Left renal pelvis (tissue), 4 donors: ENCODE measurements around the gene ATAD3A. TPM values are rescaled to one million over a fixed set of nuclear protein-coding genes. Genes with fewer than 3 reads are reported as not detected.
"Not testable (repeated sequence)": the region's sequence is repeated elsewhere in the genome, so short reads cannot be mapped to it uniquely, and the experiment has no call there.

ENCODE experiments used
- DNase-seq, 4 donors: peaks; one replicate each; pipeline ENCODE4 v3.0.0-alpha.2; 2013; ENCODE audit warnings: low read depth in 4 of 4, low spot score in 3 of 4
- polyA plus RNA-seq, 4 donors: library from polyadenylated mRNA; unstranded; fragments of 120-200 nt; gene quantifications; one replicate each; pipeline ENCODE4 v1.2.1, GENCODE V29; 2013; ENCODE audit not compliant: insufficient read length in 4 of 4

ATAD3A gene
- polyA plus RNA-seq, 4 donors = 14.4 to 30.0 (median 19.2) TPM

DNA sequence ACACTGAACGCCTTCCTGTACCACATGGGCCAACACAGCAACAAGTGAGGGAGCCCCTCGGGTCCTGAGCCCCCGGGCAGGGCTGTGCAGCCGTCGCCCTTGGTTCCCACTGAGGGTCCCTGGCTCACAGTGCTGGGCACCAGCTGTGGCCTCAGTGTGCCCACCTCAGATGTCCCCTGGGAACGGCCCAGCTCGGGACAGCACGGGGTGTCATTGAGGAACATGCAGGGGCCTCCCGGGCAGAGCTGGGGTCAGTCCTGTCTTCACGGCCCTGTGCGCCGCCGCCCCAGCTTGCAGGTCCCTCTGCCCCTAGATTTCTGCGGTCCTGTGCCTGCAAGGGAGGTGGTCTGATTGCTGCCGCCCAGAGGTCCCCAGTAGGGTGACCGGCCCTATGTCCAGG is 22.7 kb upstream of the ATAD3A start:
- DNase-seq = no peak

DNA sequence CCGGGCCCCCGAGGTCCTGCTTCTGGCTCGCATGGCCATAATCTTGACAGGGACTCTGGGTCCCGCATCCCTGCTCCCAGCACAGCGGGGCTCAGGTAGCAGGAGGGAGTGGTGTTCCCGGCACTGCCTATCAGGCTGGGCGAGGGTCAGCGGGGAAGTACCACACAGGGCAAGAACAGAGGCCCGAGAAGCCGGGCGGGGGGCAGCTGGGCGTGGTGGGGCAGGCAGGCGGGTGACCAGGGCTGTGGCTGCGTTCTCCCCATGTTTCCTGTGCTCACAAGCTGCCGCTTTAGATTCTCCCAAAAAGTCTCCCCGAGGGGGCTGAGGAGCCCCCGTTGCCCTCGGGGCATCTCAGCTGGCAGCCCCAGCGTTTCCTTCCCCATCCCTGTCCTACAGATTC is 22.1 kb upstream of the ATAD3A start:
- DNase-seq = no peak

DNA sequence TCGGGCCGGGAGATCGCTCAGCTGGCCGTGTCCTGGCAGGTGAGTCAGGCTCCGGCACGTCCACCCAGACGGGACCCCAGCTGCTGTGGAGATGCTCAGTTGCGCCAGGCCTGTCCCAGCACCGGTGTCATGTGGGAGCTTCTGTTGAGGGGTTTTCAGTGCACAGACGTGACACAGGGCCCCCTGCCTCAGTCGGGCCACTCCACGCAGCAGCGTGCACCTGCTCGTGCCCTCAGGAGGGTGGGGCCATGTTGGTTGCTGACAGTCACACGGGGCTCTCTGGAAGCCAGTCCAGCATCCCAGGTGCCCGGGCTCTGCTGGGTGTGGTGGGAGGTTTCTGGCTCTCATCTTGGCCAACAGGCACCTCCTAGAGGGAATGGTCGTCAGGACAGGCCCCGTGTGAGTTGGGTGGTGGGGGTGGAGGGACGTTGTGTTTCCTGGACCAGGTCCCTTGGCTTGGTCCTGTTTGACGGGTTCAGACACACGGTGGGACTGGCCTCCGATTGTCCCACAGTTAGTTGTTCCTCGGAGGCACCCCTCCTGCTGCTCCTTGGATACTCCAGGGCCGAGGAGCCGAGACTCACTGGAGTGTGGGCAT is 21.2 kb upstream of the ATAD3A start:
- no peak for DNase-seq

DNA sequence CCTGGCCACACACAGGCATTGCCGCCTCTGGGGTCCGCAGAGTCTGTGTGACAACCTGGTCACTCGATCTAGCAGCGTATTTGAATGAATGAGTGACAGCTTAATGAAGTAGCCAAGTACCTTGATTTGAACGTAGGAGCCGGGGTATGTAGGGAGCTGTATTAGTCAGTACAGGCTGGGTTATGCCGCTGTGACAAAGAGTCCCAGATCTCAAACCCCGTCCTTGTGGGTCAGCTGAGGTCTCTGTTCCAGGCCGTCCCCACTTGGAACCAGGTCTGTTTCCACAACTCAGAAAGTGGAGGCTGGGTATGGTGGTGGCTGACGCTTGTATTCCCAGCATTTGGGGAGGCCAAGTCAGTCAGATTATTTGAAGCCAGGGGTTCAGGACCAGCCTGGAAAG is 20.4 kb upstream of the ATAD3A start:
- no peak for DNase-seq

DNA sequence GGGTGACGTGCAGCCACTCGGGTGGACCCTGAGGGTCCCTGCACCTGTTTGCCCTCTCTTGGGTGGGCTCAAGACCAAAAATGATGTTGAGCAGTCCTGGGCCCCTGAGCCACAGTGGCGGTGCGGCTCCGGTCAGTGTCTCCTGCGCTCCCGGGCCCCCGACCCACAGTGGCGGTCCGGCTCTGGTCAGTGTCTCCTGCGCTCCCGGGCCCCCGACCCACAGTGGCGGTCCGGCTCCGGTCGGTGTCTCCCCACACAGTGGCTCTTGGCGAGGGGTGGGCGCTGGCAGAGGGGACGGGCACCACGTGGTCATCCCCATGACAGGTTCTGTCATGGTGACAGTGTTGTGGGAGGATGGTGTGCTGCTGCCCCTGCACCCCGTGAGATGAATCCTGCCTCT is 17.7 kb upstream of the ATAD3A start:
- not testable (repeated sequence) for DNase-seq

DNA sequence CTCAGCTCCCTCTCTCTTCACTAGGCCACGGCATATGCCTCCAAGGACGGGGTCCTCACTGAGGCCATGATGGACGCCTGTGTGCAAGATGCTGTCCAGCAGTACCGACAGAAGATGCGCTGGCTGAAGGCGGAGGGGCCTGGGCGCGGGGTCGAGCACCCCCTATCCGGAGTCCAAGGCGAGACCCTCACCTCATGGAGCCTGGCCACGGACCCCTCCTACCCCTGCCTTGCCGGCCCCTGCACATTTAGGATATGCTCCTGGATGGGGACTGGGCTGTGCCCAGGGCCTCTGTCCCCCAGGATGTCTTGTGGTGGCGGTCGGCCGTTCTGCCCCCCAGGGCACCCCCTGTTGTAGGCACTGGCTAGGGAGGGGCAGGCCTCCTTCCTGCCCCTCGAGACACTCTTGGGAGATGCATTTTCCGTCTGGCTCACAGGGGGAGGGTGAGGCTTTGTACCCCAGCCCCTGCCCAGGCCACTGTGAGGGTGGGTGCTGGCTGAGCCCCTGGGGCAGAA is 16.4 kb upstream of the ATAD3A start:
- DNase-seq = not testable (repeated sequence)

DNA sequence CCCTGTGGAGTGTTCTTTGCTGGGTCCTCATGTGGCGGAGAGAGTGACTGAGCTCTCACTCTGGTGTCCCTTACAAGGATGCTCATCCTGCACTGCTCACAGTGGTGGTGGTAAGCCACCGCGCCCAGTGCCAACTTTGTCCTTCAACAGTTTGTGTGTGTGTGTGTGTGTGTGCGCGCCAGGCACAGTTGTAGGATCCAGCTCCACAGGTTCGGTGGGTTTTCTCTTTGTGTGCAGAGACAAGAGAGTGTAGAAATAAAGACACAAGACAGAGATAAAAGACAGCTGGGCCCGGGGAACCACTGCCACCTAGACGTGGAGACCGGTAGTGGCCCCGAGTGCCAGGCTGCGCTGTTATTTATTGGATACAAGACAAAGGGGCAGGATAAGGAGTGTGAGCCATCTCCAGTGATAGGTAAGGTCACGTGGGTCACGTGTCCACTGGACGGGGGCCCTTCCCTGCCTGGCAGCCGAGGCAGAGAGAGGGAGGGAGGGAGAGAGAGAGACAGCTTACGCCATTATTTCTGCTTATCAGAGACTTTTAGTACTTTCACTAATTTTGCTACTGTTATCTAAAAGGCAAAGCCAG is 7.1 kb upstream of the ATAD3A start:
- peak in 3 of 4 donors; percentile 28 to 42 (median 36) for DNase-seq

DNA sequence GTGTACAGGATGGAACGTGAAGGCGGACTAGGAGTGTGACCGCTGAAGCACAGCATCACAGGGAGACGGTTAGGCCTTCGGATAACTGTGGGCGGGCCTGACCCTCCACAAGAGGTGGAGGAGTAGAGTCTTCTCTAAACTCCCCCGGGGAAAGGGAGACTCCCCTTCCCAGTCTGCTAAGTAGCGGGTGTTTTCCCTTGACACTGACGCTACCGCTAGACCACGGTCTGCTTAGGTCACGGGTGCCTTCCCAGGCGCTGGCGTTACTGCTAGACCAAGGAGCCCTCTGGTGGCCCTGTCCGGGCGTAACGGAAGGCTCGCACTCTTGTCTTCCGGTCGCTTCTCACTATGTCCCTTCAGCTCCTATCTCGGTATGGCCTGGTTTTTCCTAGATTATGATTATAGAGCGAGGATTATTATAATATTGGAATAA is 6.6 kb upstream of the ATAD3A start:
- DNase-seq = not testable (repeated sequence)

DNA sequence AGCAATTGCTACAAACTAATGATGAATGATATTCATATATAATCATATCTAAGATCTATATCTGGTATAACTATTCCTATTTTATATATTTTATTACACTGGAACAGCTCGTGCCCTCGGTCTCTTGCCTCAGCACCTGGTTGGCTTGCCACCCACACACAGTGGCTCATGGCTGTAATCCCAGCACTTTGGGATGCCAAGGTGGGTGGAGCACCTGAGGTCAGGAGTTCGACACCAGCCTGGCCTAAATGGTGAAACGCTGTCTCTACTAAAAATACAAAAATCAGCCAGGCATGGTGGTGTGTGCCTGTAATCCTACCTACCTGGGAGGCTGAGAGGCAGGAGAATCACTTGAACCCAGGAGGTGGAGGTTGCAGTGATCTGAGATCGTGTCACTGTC is 6.2 kb upstream of the ATAD3A start:
- DNase-seq = not testable (repeated sequence)

DNA sequence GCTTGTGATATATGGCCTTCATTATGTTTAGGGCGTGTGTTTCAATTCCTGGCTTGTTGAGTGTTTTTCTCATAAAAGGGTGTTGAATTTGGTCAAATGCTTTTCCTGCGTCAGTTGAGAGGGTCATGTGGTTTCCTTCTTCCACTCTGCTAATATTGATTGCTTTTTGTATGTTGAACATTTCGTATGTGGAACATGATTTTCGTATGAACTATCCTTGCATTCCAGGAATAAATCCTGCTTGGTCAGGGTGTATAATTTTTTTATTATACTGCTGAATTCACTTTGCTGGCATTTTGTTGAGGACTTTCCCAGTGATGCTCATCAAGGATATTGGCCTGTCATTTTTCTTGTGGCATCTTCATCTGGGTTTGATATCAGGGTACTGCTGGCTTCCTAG is 4.7 kb upstream of the ATAD3A start:
- DNase-seq = no peak

DNA sequence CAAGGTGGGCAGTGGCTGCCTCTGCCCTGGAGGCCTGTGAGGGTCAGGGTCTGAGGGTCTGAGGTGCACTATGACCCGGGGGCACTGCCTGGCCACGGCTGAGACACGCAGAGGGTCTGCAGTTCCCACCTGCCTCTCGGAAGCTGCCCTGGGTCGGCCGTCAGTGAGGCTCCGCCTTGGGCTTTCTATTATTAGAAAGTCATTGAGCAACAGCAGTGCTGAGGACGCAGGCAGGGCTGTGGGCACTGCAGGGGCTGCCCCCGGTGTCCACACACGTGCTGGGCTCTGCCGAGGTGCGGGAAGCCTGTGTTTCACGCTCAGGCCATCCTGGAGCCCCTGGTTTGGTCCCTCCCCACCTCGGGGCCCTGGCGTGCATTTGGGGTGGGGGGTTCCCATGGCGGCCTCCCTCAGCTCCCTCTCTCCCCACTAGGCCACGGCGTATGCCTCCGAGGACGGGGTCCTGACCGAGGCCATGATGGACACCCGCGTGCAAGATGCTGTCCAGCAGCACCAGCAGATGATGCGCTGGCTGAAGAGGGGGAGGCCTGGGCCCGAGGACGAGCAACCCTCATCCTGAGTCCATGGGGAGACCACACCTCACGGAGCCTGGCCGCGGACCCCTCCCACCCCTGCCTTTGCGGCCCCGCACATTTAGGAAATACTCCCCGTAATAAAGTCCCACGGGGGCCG is 3.0 kb upstream of the ATAD3A start:
- DNase-seq = not testable (repeated sequence)

DNA sequence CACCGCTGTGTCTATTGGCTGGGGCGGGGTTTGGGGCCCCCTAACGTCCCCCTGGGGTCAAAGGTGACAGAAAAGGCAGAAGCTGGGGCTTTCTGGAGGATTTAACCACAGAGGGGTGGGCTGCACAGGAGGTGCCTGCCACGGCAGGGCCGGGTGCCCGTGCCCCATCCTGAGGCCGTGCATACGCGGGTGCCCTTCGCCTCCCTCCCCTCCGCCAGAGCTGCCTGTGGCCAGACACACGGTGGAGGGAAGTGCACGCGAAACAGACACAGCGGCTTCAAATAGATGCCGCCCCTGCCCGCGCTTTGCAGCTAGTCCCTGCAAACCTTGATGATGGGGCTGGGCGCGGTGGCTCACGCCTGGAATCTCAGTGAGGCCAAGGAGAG is 2.5 kb upstream of the ATAD3A start:
- not testable (repeated sequence) for DNase-seq

DNA sequence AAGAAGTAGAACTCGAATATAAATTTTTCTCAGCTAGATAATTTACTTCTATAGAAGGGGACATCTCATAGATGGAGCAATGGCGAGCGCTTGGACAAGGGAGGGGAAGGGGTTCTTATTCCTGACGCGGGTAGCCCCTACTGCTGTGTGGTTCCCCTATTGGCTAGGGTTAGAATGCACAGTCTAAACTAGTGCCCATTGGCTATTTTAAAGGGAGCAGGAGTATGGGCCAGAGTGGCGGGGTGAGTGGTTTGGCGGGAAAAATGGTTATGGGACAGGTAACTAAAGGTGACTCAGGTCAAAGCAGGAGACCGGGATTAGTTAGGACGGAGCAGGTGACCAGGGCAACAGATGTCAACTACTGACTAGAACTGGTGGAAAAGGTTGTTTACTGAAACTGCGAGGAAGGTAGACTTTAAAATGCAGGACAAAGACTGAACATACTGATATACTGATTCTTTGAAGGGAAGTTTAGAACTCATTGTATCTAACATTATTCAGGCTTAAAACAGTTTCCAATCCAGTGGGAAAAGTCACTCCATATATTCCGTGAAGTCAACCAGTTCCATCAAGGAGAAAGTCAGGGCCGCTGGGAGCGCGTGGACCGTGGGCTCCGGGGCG is 940 bp upstream of the ATAD3A start:
- DNase-seq = peak in 1 of 4 donors; percentile 10

DNA sequence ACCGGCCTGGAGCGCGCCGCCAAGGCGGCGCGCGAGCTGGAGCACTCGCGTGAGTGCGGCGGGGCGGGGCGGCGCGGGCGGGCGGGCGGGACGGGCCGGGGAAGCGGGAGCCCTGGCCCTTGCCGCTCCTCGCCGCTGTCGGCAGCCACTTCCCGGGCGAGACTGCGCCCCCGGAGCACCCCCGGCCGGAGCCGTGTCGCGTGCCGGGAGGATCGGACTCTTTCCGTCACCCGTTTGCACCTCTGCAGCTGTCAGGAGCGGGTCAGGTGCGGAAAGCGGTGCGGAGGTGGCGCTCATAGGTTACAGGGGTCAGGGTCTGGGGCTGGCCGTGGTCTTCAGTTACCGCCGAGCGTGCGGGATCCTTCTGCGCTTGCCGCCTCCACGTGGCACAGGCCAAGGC is 463 bp downstream of the ATAD3A start:
- not testable (repeated sequence) for DNase-seq

DNA sequence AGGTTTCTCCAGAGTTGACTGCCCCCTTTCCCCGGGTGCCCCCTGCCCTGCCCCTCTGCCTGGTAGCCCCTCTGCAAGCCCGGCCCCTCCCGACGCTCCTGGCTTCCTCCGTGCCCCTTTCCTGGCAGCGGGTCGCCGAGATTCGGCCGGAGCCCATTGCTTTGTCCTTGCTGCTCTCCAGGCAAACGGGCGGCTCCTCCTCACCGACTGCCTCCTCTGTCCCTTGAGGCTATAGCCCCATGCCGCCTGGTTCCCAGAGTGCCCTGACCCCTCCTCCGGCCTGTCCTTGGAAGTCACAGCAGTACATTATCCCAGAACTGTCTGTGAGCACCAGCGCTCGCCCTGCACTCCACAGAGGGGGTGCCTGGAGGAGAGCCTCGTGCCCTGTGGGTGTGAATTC is 1.7 kb downstream of the ATAD3A start:
- not testable (repeated sequence) for DNase-seq

DNA sequence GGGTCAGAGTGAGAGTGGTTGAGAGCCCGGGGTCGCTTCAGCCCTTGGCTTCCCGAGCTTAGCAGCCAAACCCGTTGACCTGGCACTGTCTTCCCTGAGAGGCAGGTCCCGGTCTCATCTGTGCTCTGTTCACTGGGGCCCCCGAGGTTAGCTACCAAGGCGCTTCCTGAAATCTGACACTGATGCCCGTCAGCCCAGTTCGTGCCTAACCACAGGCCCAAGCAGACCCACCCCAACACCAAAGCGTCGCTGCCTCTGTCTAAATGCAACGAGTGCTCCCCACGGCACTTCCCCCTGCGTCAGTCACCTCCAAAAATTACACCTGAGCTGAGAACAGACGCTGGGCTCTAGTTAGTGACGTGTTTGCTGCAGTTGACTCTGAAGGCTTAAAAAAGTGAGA is 2.4 kb downstream of the ATAD3A start:
- DNase-seq = not testable (repeated sequence)

DNA sequence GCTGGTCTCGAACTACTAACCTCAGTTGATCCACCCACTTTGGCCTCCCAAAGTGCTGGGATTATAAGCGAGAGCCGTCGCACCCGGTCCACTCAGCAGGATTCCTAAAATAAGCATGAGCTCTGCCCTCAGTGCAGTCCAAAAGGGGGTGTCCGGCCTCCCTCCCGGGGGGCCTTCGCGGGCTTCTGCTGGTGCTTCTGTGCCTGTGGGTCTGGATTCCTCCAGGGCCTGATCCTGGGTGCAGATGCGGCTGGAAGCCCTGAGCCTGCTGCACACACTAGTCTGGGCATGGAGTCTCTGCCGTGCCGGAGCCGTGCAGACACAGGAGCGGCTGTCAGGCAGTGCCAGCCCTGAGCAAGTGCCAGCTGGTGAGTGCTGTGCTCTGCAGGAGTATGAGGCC is 5.0 kb downstream of the ATAD3A start:
- DNase-seq = not testable (repeated sequence)

DNA sequence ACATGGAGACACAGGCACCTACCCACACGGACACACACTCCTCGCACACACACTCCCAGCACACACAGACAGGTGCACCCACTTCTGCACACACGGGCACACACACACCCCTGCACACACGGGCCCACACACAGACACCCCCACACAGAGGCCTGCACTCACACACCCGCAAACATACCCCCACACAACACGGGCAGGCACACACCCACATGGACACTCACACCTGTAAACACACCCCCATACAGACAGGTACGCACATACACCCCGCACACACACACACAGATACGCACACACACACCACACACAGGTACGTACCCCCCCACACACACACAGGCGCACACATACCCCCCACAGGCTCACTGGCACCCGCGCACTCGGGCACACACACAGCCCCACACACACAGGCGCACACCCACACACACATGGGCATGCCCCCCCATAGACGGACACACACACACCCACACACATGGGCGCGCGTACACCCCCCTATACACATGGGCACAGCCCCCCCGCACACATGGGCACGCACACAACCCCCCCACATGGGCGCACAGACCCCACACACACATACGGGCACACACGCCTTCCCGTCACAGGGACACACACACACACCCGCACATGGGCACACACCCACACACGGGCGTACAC is 6.1 kb downstream of the ATAD3A start:
- DNase-seq = no peak

DNA sequence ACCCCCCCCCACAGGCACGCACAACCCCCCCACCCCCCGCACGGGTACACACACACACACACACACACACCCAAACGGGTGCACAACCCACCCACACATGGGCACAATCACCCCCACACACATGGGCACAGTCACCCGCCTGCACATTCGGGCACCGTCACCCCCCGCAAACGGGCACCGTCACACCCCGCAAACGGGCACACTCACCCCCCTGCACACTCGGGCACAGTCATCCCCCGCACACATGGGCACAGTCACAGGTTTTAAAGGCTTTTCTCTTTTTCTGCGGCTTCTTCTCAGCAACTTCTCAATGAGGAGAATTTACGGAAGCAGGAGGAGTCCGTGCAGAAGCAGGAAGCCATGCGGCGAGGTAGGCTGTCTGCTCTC is 6.7 kb downstream of the ATAD3A start:
- not testable (repeated sequence) for DNase-seq

DNA sequence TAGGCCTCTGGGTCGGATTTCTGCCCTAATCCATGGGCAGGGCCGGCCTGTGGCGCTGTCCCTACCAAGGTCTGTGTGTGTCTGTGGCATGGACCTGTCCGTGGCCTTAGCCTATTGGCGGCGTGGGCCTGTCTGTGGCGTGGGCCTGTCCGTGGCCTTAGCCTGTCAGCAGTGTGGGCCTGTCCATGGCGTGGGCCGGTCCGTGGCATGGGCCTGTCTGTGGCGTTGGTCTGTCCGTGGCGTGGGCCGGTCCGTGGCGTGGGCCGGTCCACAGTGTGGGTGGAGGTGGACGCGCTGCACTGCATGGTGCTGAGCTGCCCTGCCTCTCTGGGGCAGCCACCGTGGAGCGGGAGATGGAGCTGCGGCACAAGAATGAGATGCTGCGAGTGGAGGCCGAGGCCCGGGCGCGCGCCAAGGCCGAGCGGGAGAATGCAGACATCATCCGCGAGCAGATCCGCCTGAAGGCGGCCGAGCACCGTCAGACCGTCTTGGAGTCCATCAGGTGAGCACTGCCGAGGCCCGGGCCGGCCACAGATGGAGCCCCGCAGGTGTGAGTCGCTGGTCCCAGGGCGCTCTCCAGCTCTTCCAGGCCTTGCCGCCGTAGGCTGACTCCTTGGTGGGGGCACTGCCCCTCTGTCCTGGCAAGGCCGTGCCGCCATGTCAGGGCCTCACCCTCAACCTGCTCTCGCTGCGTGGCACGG is 8.0 kb downstream of the ATAD3A start:
- DNase-seq = not testable (repeated sequence)
